ENCODE measurements around the gene GIT1. TPM values are rescaled to one million over a fixed set of nuclear protein-coding genes. Genes with fewer than 3 reads are reported as not detected.
A peak's percentile ranks its signal among the peaks of the same experiment; 100 is the strongest.

The GIT1 gene
- total and polyA plus RNA-seq, 2 of the 13 experiments (the other 11 are each of a cell fraction or from before 2014, with no cell fraction given) = 14.2 to 30.8 TPM

DNA sequence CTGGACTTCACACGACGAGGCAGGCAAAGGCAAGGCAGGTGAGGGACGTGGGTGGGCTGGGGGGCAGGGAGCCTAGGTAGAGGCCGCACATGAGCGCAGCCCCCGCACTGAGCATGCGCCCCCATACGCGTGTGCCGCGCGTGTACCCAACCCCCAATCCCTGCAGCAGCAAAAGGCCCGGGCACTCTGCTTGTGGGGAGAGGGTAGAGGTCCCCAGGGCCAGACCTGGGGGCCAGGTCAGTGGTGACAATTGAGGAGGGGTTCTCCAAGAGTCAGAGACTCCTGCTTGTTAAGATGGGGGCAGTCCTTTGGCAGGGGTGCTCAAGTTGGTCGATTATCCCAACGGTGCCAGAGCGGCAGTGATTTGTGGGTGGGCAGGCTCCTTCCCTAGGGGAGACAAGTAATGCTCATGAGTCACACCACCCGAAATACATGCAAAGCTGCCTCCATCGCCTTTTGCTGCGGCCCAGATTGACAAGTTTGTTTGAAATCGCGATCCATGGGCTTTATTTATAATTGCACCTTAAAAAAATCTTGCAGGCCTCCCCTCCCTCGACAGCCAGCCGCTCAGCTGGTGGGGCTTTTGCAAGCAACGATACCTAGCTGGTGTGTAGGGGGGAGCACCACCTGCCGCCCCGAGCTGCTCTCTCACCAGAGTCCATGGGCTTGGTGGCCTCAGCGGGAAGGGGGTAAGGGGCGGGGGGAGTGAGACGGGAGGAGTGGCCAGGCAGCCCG lies 1.1 kb upstream of the GIT1 start (continued):
- TF ChIP-seq, protein P1, sequence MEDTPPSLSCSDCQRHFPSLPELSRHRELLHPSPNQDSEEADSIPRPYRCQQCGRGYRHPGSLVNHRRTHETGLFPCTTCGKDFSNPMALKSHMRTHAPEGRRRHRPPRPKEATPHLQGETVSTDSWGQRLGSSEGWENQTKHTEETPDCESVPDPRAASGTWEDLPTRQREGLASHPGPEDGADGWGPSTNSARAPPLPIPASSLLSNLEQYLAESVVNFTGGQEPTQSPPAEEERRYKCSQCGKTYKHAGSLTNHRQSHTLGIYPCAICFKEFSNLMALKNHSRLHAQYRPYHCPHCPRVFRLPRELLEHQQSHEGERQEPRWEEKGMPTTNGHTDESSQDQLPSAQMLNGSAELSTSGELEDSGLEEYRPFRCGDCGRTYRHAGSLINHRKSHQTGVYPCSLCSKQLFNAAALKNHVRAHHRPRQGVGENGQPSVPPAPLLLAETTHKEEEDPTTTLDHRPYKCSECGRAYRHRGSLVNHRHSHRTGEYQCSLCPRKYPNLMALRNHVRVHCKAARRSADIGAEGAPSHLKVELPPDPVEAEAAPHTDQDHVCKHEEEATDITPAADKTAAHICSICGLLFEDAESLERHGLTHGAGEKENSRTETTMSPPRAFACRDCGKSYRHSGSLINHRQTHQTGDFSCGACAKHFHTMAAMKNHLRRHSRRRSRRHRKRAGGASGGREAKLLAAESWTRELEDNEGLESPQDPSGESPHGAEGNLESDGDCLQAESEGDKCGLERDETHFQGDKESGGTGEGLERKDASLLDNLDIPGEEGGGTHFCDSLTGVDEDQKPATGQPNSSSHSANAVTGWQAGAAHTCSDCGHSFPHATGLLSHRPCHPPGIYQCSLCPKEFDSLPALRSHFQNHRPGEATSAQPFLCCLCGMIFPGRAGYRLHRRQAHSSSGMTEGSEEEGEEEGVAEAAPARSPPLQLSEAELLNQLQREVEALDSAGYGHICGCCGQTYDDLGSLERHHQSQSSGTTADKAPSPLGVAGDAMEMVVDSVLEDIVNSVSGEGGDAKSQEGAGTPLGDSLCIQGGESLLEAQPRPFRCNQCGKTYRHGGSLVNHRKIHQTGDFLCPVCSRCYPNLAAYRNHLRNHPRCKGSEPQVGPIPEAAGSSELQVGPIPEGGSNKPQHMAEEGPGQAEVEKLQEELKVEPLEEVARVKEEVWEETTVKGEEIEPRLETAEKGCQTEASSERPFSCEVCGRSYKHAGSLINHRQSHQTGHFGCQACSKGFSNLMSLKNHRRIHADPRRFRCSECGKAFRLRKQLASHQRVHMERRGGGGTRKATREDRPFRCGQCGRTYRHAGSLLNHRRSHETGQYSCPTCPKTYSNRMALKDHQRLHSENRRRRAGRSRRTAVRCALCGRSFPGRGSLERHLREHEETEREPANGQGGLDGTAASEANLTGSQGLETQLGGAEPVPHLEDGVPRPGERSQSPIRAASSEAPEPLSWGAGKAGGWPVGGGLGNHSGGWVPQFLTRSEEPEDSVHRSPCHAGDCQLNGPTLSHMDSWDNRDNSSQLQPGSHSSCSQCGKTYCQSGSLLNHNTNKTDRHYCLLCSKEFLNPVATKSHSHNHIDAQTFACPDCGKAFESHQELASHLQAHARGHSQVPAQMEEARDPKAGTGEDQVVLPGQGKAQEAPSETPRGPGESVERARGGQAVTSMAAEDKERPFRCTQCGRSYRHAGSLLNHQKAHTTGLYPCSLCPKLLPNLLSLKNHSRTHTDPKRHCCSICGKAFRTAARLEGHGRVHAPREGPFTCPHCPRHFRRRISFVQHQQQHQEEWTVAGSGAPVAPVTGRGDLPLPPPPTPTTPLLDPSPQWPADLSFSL (CRISPR knock-in tag; IDR thresholded peaks at IDR 0.05) = 0 out of 2 replicates have a peak, but pooled peaks have one; percentile 39
- TF ChIP-seq ZNF567 (CRISPR knock-in tag; IDR thresholded peaks at IDR 0.05; ENCODE audit: borderline replicate concordance) = no peak
- TF ChIP-seq, protein P2, sequence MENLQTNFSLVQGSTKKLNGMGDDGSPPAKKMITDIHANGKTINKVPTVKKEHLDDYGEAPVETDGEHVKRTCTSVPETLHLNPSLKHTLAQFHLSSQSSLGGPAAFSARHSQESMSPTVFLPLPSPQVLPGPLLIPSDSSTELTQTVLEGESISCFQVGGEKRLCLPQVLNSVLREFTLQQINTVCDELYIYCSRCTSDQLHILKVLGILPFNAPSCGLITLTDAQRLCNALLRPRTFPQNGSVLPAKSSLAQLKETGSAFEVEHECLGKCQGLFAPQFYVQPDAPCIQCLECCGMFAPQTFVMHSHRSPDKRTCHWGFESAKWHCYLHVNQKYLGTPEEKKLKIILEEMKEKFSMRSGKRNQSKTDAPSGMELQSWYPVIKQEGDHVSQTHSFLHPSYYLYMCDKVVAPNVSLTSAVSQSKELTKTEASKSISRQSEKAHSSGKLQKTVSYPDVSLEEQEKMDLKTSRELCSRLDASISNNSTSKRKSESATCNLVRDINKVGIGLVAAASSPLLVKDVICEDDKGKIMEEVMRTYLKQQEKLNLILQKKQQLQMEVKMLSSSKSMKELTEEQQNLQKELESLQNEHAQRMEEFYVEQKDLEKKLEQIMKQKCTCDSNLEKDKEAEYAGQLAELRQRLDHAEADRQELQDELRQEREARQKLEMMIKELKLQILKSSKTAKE (CRISPR knock-in tag; IDR thresholded peaks at IDR 0.05; ENCODE audit: borderline replicate concordance) = 0 out of 2 replicates have a peak, but pooled peaks have one; percentile 20
- TF ChIP-seq HOXA9 (CRISPR knock-in tag; IDR thresholded peaks at IDR 0.05; ENCODE audit: borderline replicate concordance) = peak; percentile 78; the same call in 1 of the 2 replicates
- TF ChIP-seq SAP130 (CRISPR knock-in tag; IDR thresholded peaks at IDR 0.05; ENCODE audit: low read depth) = 0 out of 2 replicates have a peak, but pooled peaks have one; percentile 9
- TF ChIP-seq, protein P3, sequence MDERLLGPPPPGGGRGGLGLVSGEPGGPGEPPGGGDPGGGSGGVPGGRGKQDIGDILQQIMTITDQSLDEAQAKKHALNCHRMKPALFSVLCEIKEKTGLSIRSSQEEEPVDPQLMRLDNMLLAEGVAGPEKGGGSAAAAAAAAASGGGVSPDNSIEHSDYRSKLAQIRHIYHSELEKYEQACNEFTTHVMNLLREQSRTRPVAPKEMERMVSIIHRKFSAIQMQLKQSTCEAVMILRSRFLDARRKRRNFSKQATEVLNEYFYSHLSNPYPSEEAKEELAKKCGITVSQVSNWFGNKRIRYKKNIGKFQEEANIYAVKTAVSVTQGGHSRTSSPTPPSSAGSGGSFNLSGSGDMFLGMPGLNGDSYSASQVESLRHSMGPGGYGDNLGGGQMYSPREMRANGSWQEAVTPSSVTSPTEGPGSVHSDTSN (CRISPR knock-in tag; IDR thresholded peaks at IDR 0.05) = no peak
- TF ChIP-seq RFX1 (IDR thresholded peaks at IDR 0.05) = no peak
- no peak for TF ChIP-seq HDAC1 (CRISPR knock-in tag; IDR thresholded peaks at IDR 0.05)
- TF ChIP-seq TBL1XR1 (IDR thresholded peaks at IDR 0.05; ENCODE audit: borderline replicate concordance, low read length, partially characterized antibody) = no peak
- TF ChIP-seq, protein P4, sequence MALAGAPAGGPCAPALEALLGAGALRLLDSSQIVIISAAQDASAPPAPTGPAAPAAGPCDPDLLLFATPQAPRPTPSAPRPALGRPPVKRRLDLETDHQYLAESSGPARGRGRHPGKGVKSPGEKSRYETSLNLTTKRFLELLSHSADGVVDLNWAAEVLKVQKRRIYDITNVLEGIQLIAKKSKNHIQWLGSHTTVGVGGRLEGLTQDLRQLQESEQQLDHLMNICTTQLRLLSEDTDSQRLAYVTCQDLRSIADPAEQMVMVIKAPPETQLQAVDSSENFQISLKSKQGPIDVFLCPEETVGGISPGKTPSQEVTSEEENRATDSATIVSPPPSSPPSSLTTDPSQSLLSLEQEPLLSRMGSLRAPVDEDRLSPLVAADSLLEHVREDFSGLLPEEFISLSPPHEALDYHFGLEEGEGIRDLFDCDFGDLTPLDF (CRISPR knock-in tag; IDR thresholded peaks at IDR 0.05) = no peak
- no peak for TF ChIP-seq ZNF274 (CRISPR knock-in tag; IDR thresholded peaks at IDR 0.05)
- 0 out of 2 replicates have a peak, but pooled peaks have one; percentile 3 for TF ChIP-seq ARNTL (CRISPR knock-in tag; IDR thresholded peaks at IDR 0.05)
- no peak for TF ChIP-seq MXD4 (CRISPR knock-in tag; IDR thresholded peaks at IDR 0.05)
- TF ChIP-seq ISL2 (CRISPR knock-in tag; IDR thresholded peaks at IDR 0.05) = peak; percentile 5; the same call in 1 of the 2 replicates
- TF ChIP-seq ZNF329 (CRISPR knock-in tag; IDR thresholded peaks at IDR 0.05; ENCODE audit: low read depth) = 0 out of 2 replicates have a peak, but pooled peaks have one; percentile 16
- no peak for TF ChIP-seq STAG1 (CRISPR knock-in tag; IDR thresholded peaks at IDR 0.05)
- TF ChIP-seq, protein P5, sequence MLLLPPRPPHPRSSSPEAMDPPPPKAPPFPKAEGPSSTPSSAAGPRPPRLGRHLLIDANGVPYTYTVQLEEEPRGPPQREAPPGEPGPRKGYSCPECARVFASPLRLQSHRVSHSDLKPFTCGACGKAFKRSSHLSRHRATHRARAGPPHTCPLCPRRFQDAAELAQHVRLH (CRISPR knock-in tag; IDR thresholded peaks at IDR 0.05; ENCODE audit: borderline replicate concordance, low read depth) = no peak
- no peak for TF ChIP-seq ZNF367 (CRISPR knock-in tag; IDR thresholded peaks at IDR 0.05; ENCODE audit: borderline replicate concordance)
